H1 (cell line): ENCODE data around the gene SELENOV. TPM values are rescaled to one million over a fixed set of nuclear protein-coding genes. Genes with fewer than 3 reads are reported as not detected.

ENCODE experiments used
- CTCF ChIA-PET: fragments of 300-600 bp; sonication (Branson Sonifier 250); formaldehyde crosslinking; loops from one replicate; lab custom pipeline; 2021; ENCODE audit not compliant: partially characterized antibody; lab: Charles Lee
- POLR2A ChIA-PET: fragments of 300-600 bp; sonication (Branson Sonifier 250); formaldehyde crosslinking; loops from one replicate; lab custom pipeline; 2021; ENCODE audit warnings: inconsistent platforms; ENCODE audit not compliant: partially characterized antibody; lab: Charles Lee
- DNase-seq, 2 experiments: peaks; one replicate each; pipeline versions ENCODE4 v3.0.0 to v3.0.0-alpha.2; 2010 to 2022; ENCODE audit warnings: low spot score in 2 of 2, low read depth in 1 of 2, mixed read lengths in 1 of 2
- FAIRE-seq: peaks from 2 replicates; lab custom pipeline; 2011; peaks lifted over from hg19 to GRCh38; lab: Jason Lieb, UNC
- H2AFZ ChIP-seq: 2 replicates; pipeline ENCODE4 v1.8.1; 2012; ENCODE audit warnings: low read length, inconsistent platforms
- H2AK5ac ChIP-seq: 2 replicates; pipeline ENCODE4 v1.6.1; 2013; ENCODE audit warnings: low read depth, low read length
- H2BK120ac ChIP-seq: replicated peaks from 2 replicates; pipeline ENCODE3; 2013; ENCODE audit warnings: low read depth, low read length, inconsistent platforms
- H2BK12ac ChIP-seq: 2 replicates; pipeline ENCODE4 v1.6.1; 2013; ENCODE audit warnings: low read depth, low read length
- H2BK15ac ChIP-seq: 2 replicates; pipeline ENCODE4 v1.6.1; 2013; ENCODE audit warnings: low read length
- H2BK20ac ChIP-seq: 2 replicates; pipeline ENCODE4 v1.6.1; 2013; ENCODE audit warnings: low read length
- H2BK5ac ChIP-seq: 2 replicates; pipeline ENCODE4 v1.6.1; 2013; ENCODE audit warnings: low read depth, low read length
- H3K14ac ChIP-seq: 2 replicates; pipeline ENCODE4 v1.6.1; 2013; ENCODE audit warnings: inconsistent platforms; ENCODE audit not compliant: insufficient read length
- H3K18ac ChIP-seq: 2 replicates; pipeline ENCODE4 v1.6.1; 2013; ENCODE audit warnings: low read length; ENCODE audit errors: extremely low read depth
- H3K23ac ChIP-seq: 2 replicates; pipeline ENCODE4 v1.6.1; 2013; ENCODE audit warnings: inconsistent platforms; ENCODE audit not compliant: insufficient read length
- H3K23me2 ChIP-seq: 2 replicates; pipeline ENCODE4 v1.6.1; 2013; ENCODE audit warnings: low read depth, low read length
- H3K27ac ChIP-seq: 2 replicates; pipeline ENCODE4 v1.6.1; 2011; ENCODE audit warnings: low read depth, low read length, inconsistent platforms
- H3K27me3 ChIP-seq, 4 experiments: replicated peaks in 1 of 4; 1 replicate in 1 of 4; 2 replicates in 3 of 4; pipeline versions ENCODE4 v1.6.1 to v1.8.1; 2011 to 2013; ENCODE audit warnings: low read length in 3 of 4, mild to moderate bottlenecking in 3 of 4, inconsistent platforms in 2 of 4, mixed read lengths in 2 of 4, moderate library complexity in 1 of 4; ENCODE audit not compliant: control insufficient read depth in 3 of 4, insufficient read depth in 3 of 4; ENCODE audit errors: extremely low read depth in 1 of 4
- H3K36me3 ChIP-seq, 4 experiments: 2 replicates each; pipeline versions ENCODE4 v1.6.1 to v1.8.1; 2011 to 2013; ENCODE audit warnings: mild to moderate bottlenecking in 4 of 4, low read length in 3 of 4, moderate library complexity in 2 of 4, control low read depth in 1 of 4, inconsistent platforms in 1 of 4; ENCODE audit not compliant: insufficient read depth in 4 of 4, control insufficient read depth in 2 of 4
- H3K4ac ChIP-seq: replicated peaks from 2 replicates; pipeline ENCODE3; 2013; ENCODE audit warnings: low read length, low read depth, mixed read lengths, inconsistent platforms; ENCODE audit not compliant: insufficient read length
- H3K4me1 ChIP-seq, 4 experiments: replicated peaks in 1 of 4; 1 replicate in 1 of 4; 2 replicates in 3 of 4; pipeline versions ENCODE4 v1.6.1 to v1.8.1; 2011 to 2013; ENCODE audit warnings: low read length in 3 of 4, inconsistent platforms in 2 of 4, mixed read lengths in 1 of 4; ENCODE audit not compliant: insufficient read depth in 4 of 4, control insufficient read depth in 3 of 4
- H3K4me2 ChIP-seq, 2 experiments: 2 replicates each; pipeline versions ENCODE4 v1.6.1 to v1.8.1; 2011 to 2013; ENCODE audit warnings: low read depth in 2 of 2, low read length in 2 of 2, control low read depth in 1 of 2, inconsistent platforms in 1 of 2, mild to moderate bottlenecking in 1 of 2; ENCODE audit not compliant: insufficient read depth in 1 of 2
- H3K4me3 ChIP-seq, 4 experiments: fragments of 200-600, 300-600 bp in 1 of 4; sonication (generic), shearing (Covaris generic), sonication (Bioruptor Twin) in 1 of 4; 2 replicates each; pipeline versions ENCODE4 v1.5.1 to v1.8.1; 2011 to 2016; ENCODE audit warnings: low read length in 4 of 4, low read depth in 3 of 4, control low read depth in 2 of 4, inconsistent platforms in 2 of 4, mild to moderate bottlenecking in 2 of 4, mixed read lengths in 1 of 4, moderate library complexity in 1 of 4; ENCODE audit not compliant: insufficient read depth in 2 of 4; ENCODE audit errors: extremely low read depth in 1 of 4
- H3K56ac ChIP-seq: replicated peaks from 2 replicates; pipeline ENCODE3; 2013; ENCODE audit warnings: low read depth, mild to moderate bottlenecking, mixed read lengths, low read length, inconsistent platforms; ENCODE audit not compliant: insufficient read length
- H3K79me1 ChIP-seq: 2 replicates; pipeline ENCODE4 v1.6.1; 2013; ENCODE audit warnings: low read depth, low read length, control low read depth
- H3K79me2 ChIP-seq, 2 experiments: 2 replicates each; pipeline versions ENCODE4 v1.6.1 to v1.8.1; 2012 to 2013; ENCODE audit warnings: low read length in 2 of 2, mild to moderate bottlenecking in 2 of 2, inconsistent platforms in 1 of 2; ENCODE audit not compliant: insufficient read depth in 2 of 2, control insufficient read depth in 1 of 2
- H3K9ac ChIP-seq, 4 experiments: replicated peaks in 1 of 4; 1 replicate in 1 of 4; 2 replicates in 3 of 4; pipeline versions ENCODE4 v1.6.1 to v1.8.1; 2011 to 2013; ENCODE audit warnings: low read depth in 3 of 4, low read length in 3 of 4, control low read depth in 2 of 4, mild to moderate bottlenecking in 2 of 4, moderate library complexity in 2 of 4, inconsistent platforms in 1 of 4; ENCODE audit errors: extremely low read depth in 1 of 4
- H3K9me3 ChIP-seq, 2 experiments: 2 replicates each; pipeline versions ENCODE4 v1.6.1 to v1.8.1; 2012 to 2013; ENCODE audit warnings: mild to moderate bottlenecking in 2 of 2, moderate library complexity in 2 of 2, control low read depth in 1 of 2, inconsistent platforms in 1 of 2, low read depth in 1 of 2, low read length in 1 of 2, mixed read lengths in 1 of 2; ENCODE audit not compliant: insufficient read depth in 2 of 2
- H4K20me1 ChIP-seq, 2 experiments: replicated peaks in 1 of 2; 2 replicates each; pipeline versions ENCODE3 to v1.8.1; 2011 to 2013; ENCODE audit warnings: inconsistent platforms in 2 of 2, low read length in 2 of 2, mild to moderate bottlenecking in 1 of 2; ENCODE audit not compliant: insufficient read depth in 2 of 2, control insufficient read depth in 1 of 2
- H4K5ac ChIP-seq: 2 replicates; pipeline ENCODE4 v1.6.1; 2013; ENCODE audit warnings: low read length, low read depth, mixed read lengths, inconsistent platforms; ENCODE audit not compliant: insufficient read length
- H4K8ac ChIP-seq: 2 replicates; pipeline ENCODE4 v1.8.0; 2013; ENCODE audit warnings: mild to moderate bottlenecking, moderate library complexity, low read length, inconsistent platforms; ENCODE audit not compliant: insufficient read depth; ENCODE audit errors: extremely low read depth
- H4K91ac ChIP-seq: replicated peaks from 2 replicates; pipeline ENCODE3; 2013; ENCODE audit warnings: low read length, mixed read lengths, inconsistent platforms; ENCODE audit not compliant: insufficient read length
- RAD21 ChIP-seq, 2 experiments: IDR thresholded peaks in 1 of 2; conservative IDR thresholded peaks in 1 of 2; 2 replicates each; pipeline ENCODE4 v1.6.1; 2011; ENCODE audit warnings: low read depth in 2 of 2, low read length in 2 of 2, improper control_type of control experiment in 1 of 2, inconsistent platforms in 1 of 2, mild to moderate bottlenecking in 1 of 2, moderate library complexity in 1 of 2
- WGBS, 2 experiments: shearing (Covaris generic) in 1 of 2; methylation state at CpG; one replicate each; pipeline versions ENCODE4 v1.1.6 to v1.1.7; 2013 to 2015; ENCODE audit warnings: low lambda C conversion rate in 2 of 2, mixed read lengths in 2 of 2, inconsistent platforms in 1 of 2, low coverage in 1 of 2, missing lambda C conversion rate in 1 of 2; ENCODE audit not compliant: insufficient replicate concordance in 2 of 2, insufficient coverage in 1 of 2, insufficient read length in 1 of 2; ENCODE audit errors: extremely low coverage in 1 of 2, missing lambda C conversion rate in 1 of 2; 5-methylcytosine and 5-hydroxymethylcytosine counted together
- polyA plus RNA-seq, 7 experiments: library from polyadenylated mRNA; depleted of rRNA in 3 of 7; stranded (reverse) in 5 of 7; unstranded in 2 of 7; fragments of >200 nt in 5 of 7; fragments of 200-250 nt in 2 of 7; gene quantifications; 1 replicate in 5 of 7; 2 replicates in 1 of 7; 4 replicates in 1 of 7; pipeline versions ENCODE4 v1.2.1 to v1.2.3, GENCODE V29; 2011 to 2013; ENCODE audit warnings: missing spikeins in 2 of 7, mixed read lengths in 2 of 7
- total RNA-seq: library from RNA; stranded (reverse); fragmentation: NEBNext Ultra II Directional; extraction: Animal tissue kit (Norgen Biotek cat#: 25700); gene quantifications from 2 replicates; pipeline ENCODE4 v1.2.1, GENCODE V29; 2021

Gene SELENOV
- total and polyA plus RNA-seq, 2 of the 8 experiments (the other 6 are each of a cell fraction or from before 2014, with no cell fraction given) = 8.4 to 10.7 TPM

- no peak overlapping the region for H3K14ac ChIP-seq
- no peaks in the 10 kb centered on the region for H3K36me3 ChIP-seq
- H3K79me1 ChIP-seq = no peaks in the 10 kb centered on the region
- FAIRE-seq = no peak
- H3K27ac ChIP-seq = no peak overlapping the region
- no peak overlapping the region for H3K4me2 ChIP-seq
- CTCF ChIA-PET = interaction anchor here (1.2 to 4.8 kb wide), 2 partner anchors 110 to 183 kb away, joined by 3 to 27 read pairs; no protein-coding TSS in a partner anchor
- no peak overlapping the region for H2AK5ac ChIP-seq
- H4K91ac ChIP-seq = no peak overlapping the region
- TF ChIP-seq RAD21 (IDR thresholded peaks at IDR 0.05 in 1 of 2, conservative IDR thresholded peaks at IDR 0.05 in 1 of 2; ENCODE audit: low read depth in 2 of 2, low read length in 2 of 2) = no peak
- no peak overlapping the region for H3K23ac ChIP-seq
- peak overlapping the region; percentile 23; the same call in 1 of the 2 replicates for H2AFZ ChIP-seq
- H2BK20ac ChIP-seq = no peak overlapping the region
- H3K4ac ChIP-seq = no peak overlapping the region
- no peak overlapping the region for H4K5ac ChIP-seq
- no peak overlapping the region for H3K18ac ChIP-seq
- no peak overlapping the region for H2BK120ac ChIP-seq
- H3K4me1 ChIP-seq = no peaks in the 10 kb centered on the region
- H2BK5ac ChIP-seq = no peak overlapping the region
- POLR2A ChIA-PET = interaction anchor here (0.7 kb wide), 1 partner anchor 132 kb away, joined by 3 read pairs; no protein-coding TSS in a partner anchor
- H3K9ac ChIP-seq = no peak overlapping the region; a peak in 1 of 7 replicates
- H3K23me2 ChIP-seq = no peaks in the 10 kb centered on the region
- H3K56ac ChIP-seq = no peak overlapping the region
- peak in 1 of 2 experiments; percentile 21 for DNase-seq
- no peak overlapping the region for H3K4me3 ChIP-seq
- H4K8ac ChIP-seq = no peak overlapping the region
- H4K20me1 ChIP-seq = no peaks in the 10 kb centered on the region
- no peaks in the 10 kb centered on the region for H3K9me3 ChIP-seq
- 87% methylated on average over 2 of the region's 2 CpGs; no CpG with 5 or more reads in 1 of the 2 experiments for WGBS, 2 experiments
- H3K27me3 ChIP-seq = no peaks in the 10 kb centered on the region; a peak in 1 of 7 replicates
- no peaks in the 10 kb centered on the region for H3K79me2 ChIP-seq
- no peak overlapping the region; the same call in 1 of the 2 replicates for H2BK12ac ChIP-seq
- no peak overlapping the region for H2BK15ac ChIP-seq
Observed at GRCh38 chr19:39563408-39563807, 48.5 kb downstream of the SELENOV start.
